HepG2 (cell line): ENCODE data around the gene YIPF1. TPM values are rescaled to one million over a fixed set of nuclear protein-coding genes. Genes with fewer than 3 reads are reported as not detected.

Experiments
- ATAC-seq: fragments of 200-7000 bp; cut with Tn5 transposase; 3 replicates; pipeline ENCODE4 v1.9.1; 2020; ENCODE audit warnings: mild to moderate bottlenecking, moderate library complexity
- BruUV-seq: library from RNA; stranded (reverse); fragments of 400-500 nt; replicated peaks from 2 replicates; lab custom pipeline; 2021; lab: Mats Ljungman, UMichigan
- CTCF ChIA-PET: fragments of 300-600 bp; formaldehyde crosslinking; extraction: SDS; loops from one replicate; lab custom pipeline; 2021; ENCODE audit warnings: low total read pairs, inconsistent platforms, low intra/inter-chr PET ratio; lab: Yijun Ruan, JAX
- POLR2A ChIA-PET: fragments of 350-600 bp; sonication (Branson Sonifier 250); formaldehyde crosslinking; loops from one replicate; lab custom pipeline; 2020; ENCODE audit warnings: antibody characterized with exemption, inconsistent platforms; lab: Yijun Ruan, JAX
- DNase-seq: peaks from one replicate; pipeline ENCODE4 v3.0.0-alpha.2; 2015; ENCODE audit warnings: low spot score
- FAIRE-seq: peaks from 3 replicates; lab custom pipeline; 2011; peaks lifted over from hg19 to GRCh38; lab: Jason Lieb, UNC
- H2AFZ ChIP-seq: one replicate; pipeline ENCODE4 v1.6.1; 2011; ENCODE audit warnings: low read length, inconsistent platforms
- H3K27ac ChIP-seq: fragments of 300-600 bp; 3 replicates; pipeline ENCODE4 v1.8.0; 2011; ENCODE audit warnings: mixed run types, mild to moderate bottlenecking, mixed read lengths, low read length, inconsistent platforms; ENCODE audit not compliant: insufficient read depth; ENCODE audit errors: extremely low read length
- H3K27me3 ChIP-seq, 2 experiments: fragments of 200-600 bp in 1 of 2; 2 replicates in 1 of 2; 3 replicates in 1 of 2; pipeline versions ENCODE4 v1.6.0 to v1.8.0; 2011; ENCODE audit warnings: low read length in 2 of 2, mild to moderate bottlenecking in 2 of 2, moderate library complexity in 2 of 2, inconsistent platforms in 1 of 2; ENCODE audit not compliant: insufficient read depth in 2 of 2, control insufficient read depth in 1 of 2
- H3K36me3 ChIP-seq, 2 experiments: fragments of 200-600 bp in 1 of 2; replicated peaks in 1 of 2; 2 replicates in 1 of 2; 3 replicates in 1 of 2; pipeline versions ENCODE4 v1.5.1 to v1.8.0; 2011; ENCODE audit warnings: low read length in 2 of 2, inconsistent platforms in 1 of 2; ENCODE audit not compliant: insufficient read depth in 2 of 2, control insufficient read depth in 1 of 2
- H3K4me1 ChIP-seq: 2 replicates; pipeline ENCODE4 v1.5.1; 2012; ENCODE audit warnings: low read length, inconsistent platforms; ENCODE audit not compliant: insufficient read depth
- H3K4me2 ChIP-seq: 2 replicates; pipeline ENCODE4 v1.6.0; 2011; ENCODE audit warnings: low read depth, low read length, inconsistent platforms
- H3K4me3 ChIP-seq, 3 experiments: fragments of 200-600 bp in 1 of 3; sonication (generic), shearing (Covaris generic) in 1 of 3; replicated peaks in 1 of 3; 2 replicates each; pipeline ENCODE4 v1.5.1; 2011 to 2016; ENCODE audit warnings: low read length in 3 of 3, inconsistent platforms in 2 of 3, low read depth in 2 of 3, mild to moderate bottlenecking in 2 of 3, control low read depth in 1 of 3, mixed read lengths in 1 of 3; ENCODE audit not compliant: insufficient read depth in 1 of 3
- H3K79me2 ChIP-seq: one replicate; pipeline ENCODE4 v1.6.1; 2011; ENCODE audit warnings: low read length, inconsistent platforms; ENCODE audit not compliant: insufficient read depth
- H3K9ac ChIP-seq: 2 replicates; pipeline ENCODE4 v1.6.0; 2011; ENCODE audit warnings: mild to moderate bottlenecking, low read depth, low read length, inconsistent platforms; ENCODE audit not compliant: insufficient read depth
- H3K9me3 ChIP-seq: 2 replicates; pipeline ENCODE4 v1.5.1; 2012; ENCODE audit warnings: mild to moderate bottlenecking, low read length
- H4K20me1 ChIP-seq: 2 replicates; pipeline ENCODE4 v1.6.0; 2011; ENCODE audit warnings: inconsistent platforms, mild to moderate bottlenecking, low read length, moderate library complexity; ENCODE audit not compliant: insufficient read depth
- CSRNP2 ChIP-seq: sonication (generic); formaldehyde crosslinking; conservative IDR thresholded peaks from 2 replicates; pipeline ENCODE4 v1.8.0; 2022; ENCODE audit warnings: low read depth, missing genetic modification reagents
- ETV5 ChIP-seq: IDR thresholded peaks from 2 replicates; pipeline ENCODE4 v1.6.1; 2018; ENCODE audit warnings: missing biosample characterization, missing genetic modification reagents, inconsistent platforms, borderline replicate concordance
- KMT2B ChIP-seq: IDR thresholded peaks from 2 replicates; pipeline ENCODE4 v1.6.1; 2016; ENCODE audit warnings: missing genetic modification reagents, missing compliant biosample characterization
- NFIC ChIP-seq: IDR thresholded peaks from 2 replicates; pipeline ENCODE4 v1.6.1; 2012; ENCODE audit warnings: mild to moderate bottlenecking, low read length, inconsistent platforms
- PHB2 ChIP-seq: fragments of 450-650 bp; IDR thresholded peaks from 2 replicates; pipeline ENCODE4 v1.6.1; 2018; ENCODE audit not compliant: partially characterized antibody
- RAD21 ChIP-seq: fragments of 450-650 bp; formaldehyde crosslinking; IDR thresholded peaks from 2 replicates; pipeline ENCODE4 v1.5.0; 2020; ENCODE audit warnings: mild to moderate bottlenecking
- SOX13 ChIP-seq, 3 experiments: fragments of 450-650 bp in 1 of 3; sonication (generic) in 1 of 3; formaldehyde crosslinking in 1 of 3; IDR thresholded peaks in 2 of 3; conservative IDR thresholded peaks in 1 of 3; 2 replicates each; pipeline versions ENCODE4 v1.5.0 to v1.6.1; 2016 to 2020; ENCODE audit warnings: antibody characterized with exemption in 1 of 3, mild to moderate bottlenecking in 1 of 3, missing compliant biosample characterization in 1 of 3, missing genetic modification reagents in 1 of 3, moderate library complexity in 1 of 3
- ZFX ChIP-seq: sonication (generic); formaldehyde crosslinking; IDR thresholded peaks from 2 replicates; pipeline ENCODE4 v1.4.0; 2020; ENCODE audit warnings: mild to moderate bottlenecking, low read depth, missing genetic modification reagents, moderate library complexity
- ZKSCAN1 ChIP-seq: fragments of 150-350 bp; IDR thresholded peaks from 2 replicates; pipeline ENCODE4 v1.6.1; 2014; ENCODE audit warnings: low read length
- ZNF414 ChIP-seq: sonication (generic); formaldehyde crosslinking; IDR thresholded peaks from 2 replicates; pipeline ENCODE4 v1.5.0; 2020; ENCODE audit warnings: missing genetic modification reagents
- ZNF430 ChIP-seq: sonication (generic); formaldehyde crosslinking; IDR thresholded peaks from 2 replicates; pipeline ENCODE4 v1.9.0; 2021; ENCODE audit warnings: mild to moderate bottlenecking, missing genetic modification reagents
- ZNF432 ChIP-seq: sonication (generic); formaldehyde crosslinking; IDR thresholded peaks from 2 replicates; pipeline ENCODE4 v1.5.0; 2020; ENCODE audit warnings: missing genetic modification reagents, mild to moderate bottlenecking, borderline replicate concordance
- ZNF446 ChIP-seq: sonication (generic); formaldehyde crosslinking; IDR thresholded peaks from 2 replicates; pipeline ENCODE4 v1.5.0; 2020; ENCODE audit warnings: mild to moderate bottlenecking, missing genetic modification reagents
- ZNF589 ChIP-seq: sonication (generic); formaldehyde crosslinking; conservative IDR thresholded peaks from 2 replicates; pipeline ENCODE4 v1.8.0; 2022; ENCODE audit warnings: mild to moderate bottlenecking, moderate library complexity, missing genetic modification reagents
- ZNF761 ChIP-seq: sonication (generic); formaldehyde crosslinking; conservative IDR thresholded peaks from 2 replicates; pipeline ENCODE4 v1.4.0; 2020; ENCODE audit warnings: mild to moderate bottlenecking, missing genetic modification reagents
- ZSCAN21 ChIP-seq: sonication (generic); formaldehyde crosslinking; IDR thresholded peaks from 2 replicates; pipeline ENCODE4 v1.8.0; 2022; ENCODE audit warnings: mild to moderate bottlenecking, missing genetic modification reagents, moderate library complexity, borderline replicate concordance
- whole genome bisulfite sequencing: methylation state at CpG from one replicate; pipeline ENCODE4 v1.1.6; 2017; ENCODE audit warnings: low lambda C conversion rate; 5-methylcytosine and 5-hydroxymethylcytosine counted together
- in situ Hi-C: cut with HindIII; loops from 2 replicates; pipeline ENCODE4 v1.10.0; 2017; ENCODE audit warnings: low pct_unique_long_range_greater_than_20kb; ENCODE audit not compliant: extremely low pct_ligation_motif_present
- intact Hi-C: fragments of 100-400 bp; cut with micrococcal nuclease; formaldehyde crosslinking; loops from one replicate; pipeline ENCODE4 v1.10.0; 2022; ENCODE audit not compliant: unreplicated experiment
- polyA plus RNA-seq, 8 experiments: library from polyadenylated mRNA; depleted of rRNA in 3 of 8; stranded (reverse) in 7 of 8; unstranded in 1 of 8; fragments of >200 nt; fragmentation: Illumina TruSeq in 4 of 8; extraction: Trizol in 4 of 8; gene quantifications; 2 replicates each; pipeline versions ENCODE4 v1.2.1 to v1.2.3, GENCODE V29; 2011 to 2016; ENCODE audit warnings: low read depth in 4 of 8, missing spikeins in 1 of 8, mixed read lengths in 1 of 8; ENCODE audit not compliant: insufficient read depth in 1 of 8
- total RNA-seq, 5 experiments: library from RNA; depleted of rRNA; stranded (reverse); fragments of >200 nt; fragmentation: Illumina TruSeq; extraction: Trizol; gene quantifications; 2 replicates each; pipeline ENCODE4 v1.2.3, GENCODE V29; 2016; ENCODE audit warnings: low read depth in 1 of 5

YIPF1 gene
- total and polyA plus RNA-seq, 2 of the 13 experiments (the other 11 are each of a cell fraction or from before 2014, with no cell fraction given), result 21.1 to 31.9 TPM

GRCh38 chr1:53869454-53870117, 20.0 kb downstream of the YIPF1 start:
- WGBS, result 98% methylated on average over 11 of the region's 11 CpGs
- Histone ChIP-seq H4K20me1 (no peaks in the 10 kb centered on the region), H3K4me3 (no peak overlapping the region), H3K27ac (no peak overlapping the region), H2AFZ (no peak overlapping the region), H3K4me1 (no peaks in the 10 kb centered on the region), H3K9ac (no peak overlapping the region), H3K36me3 (peaks cover 3 to 18% of the 10 kb centered on the region in 2 experiments; a peak in 3 of 5 replicates), H3K79me2 (no peaks in the 10 kb centered on the region), H3K9me3 (no peaks in the 10 kb centered on the region), H3K4me2 (no peak overlapping the region), H3K27me3 (no peaks in the 10 kb centered on the region)
- CTCF ChIA-PET, result no interaction called here
- no peak for FAIRE-seq
- in situ Hi-C loops (no loop called here), intact Hi-C loops (no loop called here)
- no TSS peak for BruUV-seq
- ATAC-seq, result no peak
- no peak for DNase-seq
- POLR2A ChIA-PET, result interaction anchor here (0.7 kb wide), 1 partner anchor 53 kb away, joined by 3 read pairs; no protein-coding TSS in a partner anchor
- TF ChIP-seq NFIC (no peak), ZFX (CRISPR knock-in tag) (no peak), SOX13 (IDR thresholded peaks at IDR 0.05) (no peak), SOX13 (CRISPR knock-in tag; conservative IDR thresholded peaks at IDR 0.05 in 1 of 2, IDR thresholded peaks at IDR 0.05 in 1 of 2) (no peak), ZNF446 (CRISPR knock-in tag) (no peak), RAD21 (CRISPR knock-in tag) (no peak), ZKSCAN1 (no peak), ETV5 (CRISPR knock-in tag) (no peak), ZNF432 (CRISPR knock-in tag) (no peak)
- TF ChIP-seq, all 625 proteins: peak for 0

- H3K4me1 ChIP-seq, result no peaks in the 10 kb centered on the region
- no peak for ATAC-seq
- TF ChIP-seq PHB2, result no peak
- TF ChIP-seq ZNF761 (CRISPR knock-in tag), result no peak
- TF ChIP-seq ZNF589 (CRISPR knock-in tag), result no peak
- TF ChIP-seq ZNF414 (CRISPR knock-in tag), result no peak
- TF ChIP-seq ZNF432 (CRISPR knock-in tag), result no peak
- no peak for TF ChIP-seq KMT2B (CRISPR knock-in tag)
- no peak for TF ChIP-seq CSRNP2
- TF ChIP-seq ZSCAN21 (CRISPR knock-in tag), result no peak
- no peak for TF ChIP-seq ZNF430 (CRISPR knock-in tag)
- 95% methylated on average over 1 of the region's 1 CpG for WGBS
- intact Hi-C loops, result no loop called here
- H4K20me1 ChIP-seq, result no peaks in the 10 kb centered on the region
- H3K27me3 ChIP-seq, result no peaks in the 10 kb centered on the region
- no peak overlapping the region for H3K9ac ChIP-seq
- no peak overlapping the region for H3K27ac ChIP-seq
- no peak overlapping the region for H3K4me3 ChIP-seq
- H2AFZ ChIP-seq, result no peak overlapping the region
- in situ Hi-C loops, result no loop called here
- H3K79me2 ChIP-seq, result no peaks in the 10 kb centered on the region
- peaks cover 3 to 18% of the 10 kb centered on the region in 2 experiments; a peak in 3 of 5 replicates for H3K36me3 ChIP-seq
- no peaks in the 10 kb centered on the region for H3K9me3 ChIP-seq
- H3K4me2 ChIP-seq, result no peak overlapping the region
- ChIA-PET POLR2A (no interaction called here), CTCF (no interaction called here)
- no peak for DNase-seq
- no TSS peak for BruUV-seq
- FAIRE-seq, result no peak
Measured at GRCh38 chr1:53868565-53868964, 21.0 kb downstream of the YIPF1 start.
